H9 (cell line): ENCODE measurements around the gene NPTN. TPM values are rescaled to one million over a fixed set of nuclear protein-coding genes. Genes with fewer than 3 reads are reported as not detected.

Experiments used
- DNase-seq: peaks from one replicate; pipeline ENCODE4 v3.0.0-alpha.2; 2017
- H2AFZ ChIP-seq: one replicate; pipeline ENCODE4 v1.6.1; 2013; ENCODE audit warnings: mild to moderate bottlenecking, low read length, control low read depth, moderate library complexity
- H2AK5ac ChIP-seq: 2 replicates; pipeline ENCODE4 v1.6.1; 2013; ENCODE audit warnings: low read length, control low read depth, mixed read lengths; ENCODE audit not compliant: insufficient read length
- H2BK120ac ChIP-seq: one replicate; pipeline ENCODE4 v1.6.1; 2013; ENCODE audit warnings: low read depth, mild to moderate bottlenecking, low read length, control low read depth, inconsistent platforms; ENCODE audit not compliant: poor library complexity, severe bottlenecking
- H2BK12ac ChIP-seq: 2 replicates; pipeline ENCODE4 v1.6.1; 2013; ENCODE audit warnings: low read length, control low read depth, mixed read lengths, low read depth; ENCODE audit not compliant: insufficient read length
- H2BK15ac ChIP-seq: 2 replicates; pipeline ENCODE4 v1.6.1; 2013; ENCODE audit warnings: low read depth, low read length, control low read depth
- H2BK20ac ChIP-seq: one replicate; pipeline ENCODE4 v1.6.1; 2013; ENCODE audit warnings: low read depth, mild to moderate bottlenecking, low read length, control low read depth, inconsistent platforms; ENCODE audit not compliant: poor library complexity, severe bottlenecking
- H2BK5ac ChIP-seq: 2 replicates; pipeline ENCODE4 v1.6.1; 2013; ENCODE audit warnings: low read length, control low read depth, mixed read lengths; ENCODE audit not compliant: insufficient read length
- H3K14ac ChIP-seq: 2 replicates; pipeline ENCODE4 v1.6.1; 2013; ENCODE audit warnings: low read length, control low read depth; ENCODE audit not compliant: insufficient read depth
- H3K18ac ChIP-seq: 2 replicates; pipeline ENCODE4 v1.6.1; 2013; ENCODE audit warnings: low read depth, mild to moderate bottlenecking, mixed read lengths, low read length, control low read depth; ENCODE audit not compliant: insufficient read length
- H3K23ac ChIP-seq: 2 replicates; pipeline ENCODE4 v1.6.1; 2013; ENCODE audit warnings: low read length, control low read depth, mixed read lengths, low read depth; ENCODE audit not compliant: insufficient read length
- H3K23me2 ChIP-seq: 2 replicates; pipeline ENCODE4 v1.6.1; 2013; ENCODE audit warnings: low read depth, mild to moderate bottlenecking, mixed read lengths, low read length, control low read depth; ENCODE audit not compliant: insufficient read length, poor library complexity, severe bottlenecking
- H3K27ac ChIP-seq: 2 replicates; pipeline ENCODE4 v1.5.1; 2013; ENCODE audit warnings: low read length, control low read depth, mixed read lengths, low read depth; ENCODE audit not compliant: insufficient read length
- H3K27me3 ChIP-seq: 2 replicates; pipeline ENCODE4 v1.6.1; 2013; ENCODE audit warnings: low read length, control low read depth, inconsistent platforms; ENCODE audit not compliant: insufficient read depth
- H3K4ac ChIP-seq: 2 replicates; pipeline ENCODE4 v1.6.1; 2013; ENCODE audit warnings: low read depth, mild to moderate bottlenecking, control low read depth, inconsistent platforms, low read length, moderate library complexity
- H3K4me1 ChIP-seq: 2 replicates; pipeline ENCODE4 v1.6.1; 2013; ENCODE audit warnings: low read length, control low read depth, inconsistent platforms; ENCODE audit not compliant: insufficient read depth
- H3K4me2 ChIP-seq: 2 replicates; pipeline ENCODE4 v1.6.1; 2013; ENCODE audit warnings: low read length, control low read depth, mixed read lengths; ENCODE audit not compliant: insufficient read length, insufficient read depth
- H3K56ac ChIP-seq: 2 replicates; pipeline ENCODE4 v1.6.1; 2013; ENCODE audit warnings: low read depth, mild to moderate bottlenecking, mixed read lengths, low read length, control low read depth; ENCODE audit not compliant: insufficient read length
- H3K79me1 ChIP-seq: 2 replicates; pipeline ENCODE4 v1.6.1; 2013; ENCODE audit warnings: low read depth, mild to moderate bottlenecking, moderate library complexity, low read length, control low read depth, inconsistent platforms; ENCODE audit not compliant: insufficient read depth, poor library complexity, severe bottlenecking
- H3K79me2 ChIP-seq: 2 replicates; pipeline ENCODE4 v1.6.1; 2013; ENCODE audit warnings: low read length, control low read depth, inconsistent platforms; ENCODE audit not compliant: insufficient read depth
- H3K9ac ChIP-seq: 2 replicates; pipeline ENCODE4 v1.6.1; 2013; ENCODE audit warnings: low read length, control low read depth, mixed read lengths; ENCODE audit not compliant: insufficient read length; ENCODE audit errors: extremely low read depth
- H3K9me3 ChIP-seq: one replicate; pipeline ENCODE4 v1.6.1; 2013; ENCODE audit warnings: low read depth, low read length, inconsistent platforms; ENCODE audit not compliant: control insufficient read depth
- H3T11ph ChIP-seq: one replicate; pipeline ENCODE4 v1.6.1; 2013; ENCODE audit warnings: mild to moderate bottlenecking, low read length, control low read depth, inconsistent platforms
- H4K20me1 ChIP-seq: one replicate; pipeline ENCODE4 v1.6.1; 2013; ENCODE audit not compliant: control insufficient read depth, insufficient read length, insufficient read depth
- H4K5ac ChIP-seq: 2 replicates; pipeline ENCODE4 v1.6.1; 2013; ENCODE audit warnings: low read depth, mild to moderate bottlenecking, mixed read lengths, low read length, control low read depth; ENCODE audit not compliant: insufficient read length
- H4K8ac ChIP-seq: replicated peaks from 2 replicates; pipeline ENCODE4 v1.6.1; 2013; ENCODE audit warnings: low read length, control low read depth, mixed read lengths, low read depth; ENCODE audit not compliant: insufficient read length
- H4K91ac ChIP-seq: 2 replicates; pipeline ENCODE4 v1.6.1; 2013; ENCODE audit warnings: low read depth, mild to moderate bottlenecking, moderate library complexity, mixed read lengths, low read length, control low read depth; ENCODE audit not compliant: insufficient read length
- H3K27ac Mint-ChIP-seq, 3 experiments: 2 replicates in 2 of 3; 3 replicates in 1 of 3; pipeline ENCODE4 v1.8.0; 2020 to 2021; ENCODE audit warnings: mixed read lengths in 3 of 3, mild to moderate bottlenecking in 1 of 3, moderate library complexity in 1 of 3
- H3K27me3 Mint-ChIP-seq: 2 replicates; pipeline ENCODE4 v1.8.0; 2021; ENCODE audit warnings: low read depth, mild to moderate bottlenecking, moderate library complexity, mixed read lengths
- H3K36me3 Mint-ChIP-seq, 3 experiments: 2 replicates in 2 of 3; 3 replicates in 1 of 3; pipeline ENCODE4 v1.8.0; 2020 to 2021; ENCODE audit warnings: low read depth in 3 of 3, mixed read lengths in 3 of 3; ENCODE audit not compliant: insufficient read depth in 1 of 3
- H3K4me1 Mint-ChIP-seq, 2 experiments: 2 replicates each; pipeline ENCODE4 v1.8.0; 2020; ENCODE audit warnings: mixed read lengths in 2 of 2
- H3K4me3 Mint-ChIP-seq, 2 experiments: 2 replicates in 1 of 2; 3 replicates in 1 of 2; pipeline ENCODE4 v1.8.0; 2020 to 2021; ENCODE audit warnings: mild to moderate bottlenecking in 2 of 2, mixed read lengths in 2 of 2, moderate library complexity in 1 of 2
- H3K9me3 Mint-ChIP-seq, 2 experiments: 2 replicates in 1 of 2; 3 replicates in 1 of 2; pipeline ENCODE4 v1.8.0; 2020; ENCODE audit warnings: mild to moderate bottlenecking in 2 of 2, mixed read lengths in 2 of 2, moderate library complexity in 1 of 2
- WGBS: extraction: QIAGEN DNeasy Blood & Tissue Kit; methylation state at CpG from one replicate; pipeline ENCODE4 v1.1.7; 2013; ENCODE audit warnings: missing lambda C conversion rate, low lambda C conversion rate, mixed read lengths; ENCODE audit not compliant: insufficient read length; ENCODE audit errors: extremely low coverage; 5-methylcytosine and 5-hydroxymethylcytosine counted together
- total RNA-seq: library from RNA; stranded (reverse); gene quantifications from 2 replicates; pipeline ENCODE4 v1.2.1, GENCODE V29; 2021
- TF ChIP-seq, protein P1 (sequence below): fragments of 200-600 bp; sonication (generic); conservative IDR thresholded peaks from 3 replicates; pipeline ENCODE4 v1.8.0; 2021; ENCODE audit warnings: antibody characterized with exemption, mild to moderate bottlenecking

The NPTN gene
- total RNA-seq, 1 experiment from 2014 or later, result 89.1 TPM

DNA sequence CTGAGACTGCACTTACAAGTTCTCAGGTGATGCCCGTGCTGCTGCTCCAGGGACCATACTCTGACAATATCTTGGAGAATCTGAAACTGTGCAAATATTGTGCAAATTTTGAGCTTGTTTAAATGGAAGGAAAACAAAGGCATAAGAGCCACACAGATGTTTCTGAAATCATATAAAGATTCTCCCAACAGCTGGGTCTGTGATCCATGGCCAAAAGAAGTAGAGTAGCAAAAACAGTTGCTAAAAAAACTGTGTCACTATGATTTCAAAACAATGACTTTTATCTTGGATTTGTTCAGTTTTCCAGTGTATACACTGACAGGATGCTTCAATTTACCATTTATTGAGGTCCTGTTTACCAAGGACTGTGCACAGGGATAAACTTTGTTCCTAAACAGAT is 25.3 kb downstream of the NPTN start:
- no peak for DNase-seq
- H2BK15ac ChIP-seq, result no peak overlapping the region
- H2AFZ ChIP-seq, result no peak overlapping the region
- Mint-ChIP-seq H3K9me3 (no peaks in the 10 kb centered on the region; a peak in 1 of 5 replicates), H3K27me3 (no peaks in the 10 kb centered on the region), H3K4me3 (no peak overlapping the region), H3K4me1 (peaks cover 31 to 34% of the 10 kb centered on the region in 2 experiments), H3K27ac (no peak overlapping the region), H3K36me3 (peaks cover 0 to 4% (median 0%) of the 10 kb centered on the region in 3 experiments; a peak in 1 of 7 replicates)
- no peaks in the 10 kb centered on the region for H3K23me2 ChIP-seq
- H2BK120ac ChIP-seq, result no peak overlapping the region
- H3K27me3 ChIP-seq, result no peaks in the 10 kb centered on the region; the same call in 1 of the 2 replicates
- no peaks in the 10 kb centered on the region; the same call in 1 of the 2 replicates for H3K4me1 ChIP-seq
- peaks cover 19% of the 10 kb centered on the region for H3K79me1 ChIP-seq
- H3K4ac ChIP-seq, result no peak overlapping the region
- TF ChIP-seq, protein P1, sequence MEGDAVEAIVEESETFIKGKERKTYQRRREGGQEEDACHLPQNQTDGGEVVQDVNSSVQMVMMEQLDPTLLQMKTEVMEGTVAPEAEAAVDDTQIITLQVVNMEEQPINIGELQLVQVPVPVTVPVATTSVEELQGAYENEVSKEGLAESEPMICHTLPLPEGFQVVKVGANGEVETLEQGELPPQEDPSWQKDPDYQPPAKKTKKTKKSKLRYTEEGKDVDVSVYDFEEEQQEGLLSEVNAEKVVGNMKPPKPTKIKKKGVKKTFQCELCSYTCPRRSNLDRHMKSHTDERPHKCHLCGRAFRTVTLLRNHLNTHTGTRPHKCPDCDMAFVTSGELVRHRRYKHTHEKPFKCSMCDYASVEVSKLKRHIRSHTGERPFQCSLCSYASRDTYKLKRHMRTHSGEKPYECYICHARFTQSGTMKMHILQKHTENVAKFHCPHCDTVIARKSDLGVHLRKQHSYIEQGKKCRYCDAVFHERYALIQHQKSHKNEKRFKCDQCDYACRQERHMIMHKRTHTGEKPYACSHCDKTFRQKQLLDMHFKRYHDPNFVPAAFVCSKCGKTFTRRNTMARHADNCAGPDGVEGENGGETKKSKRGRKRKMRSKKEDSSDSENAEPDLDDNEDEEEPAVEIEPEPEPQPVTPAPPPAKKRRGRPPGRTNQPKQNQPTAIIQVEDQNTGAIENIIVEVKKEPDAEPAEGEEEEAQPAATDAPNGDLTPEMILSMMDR, result no peak
- no peak overlapping the region for H2AK5ac ChIP-seq
- peaks cover 18% of the 10 kb centered on the region; the same call in 1 of the 2 replicates for H3K79me2 ChIP-seq
- H3K4me2 ChIP-seq, result no peak overlapping the region
- no peaks in the 10 kb centered on the region for H4K20me1 ChIP-seq
- H4K91ac ChIP-seq, result no peak overlapping the region
- H3K14ac ChIP-seq, result no peak overlapping the region
- no peak overlapping the region for H3K27ac ChIP-seq
- no peaks in the 10 kb centered on the region for H3K9me3 ChIP-seq
- no peak overlapping the region for H4K8ac ChIP-seq
- no peak overlapping the region for H3T11ph ChIP-seq
- H3K56ac ChIP-seq, result no peak overlapping the region
- WGBS, result no CpG with 5 or more reads among the region's 1 CpG
- H4K5ac ChIP-seq, result no peak overlapping the region
- H2BK5ac ChIP-seq, result no peak overlapping the region
- H3K23ac ChIP-seq, result no peak overlapping the region
- H2BK20ac ChIP-seq, result no peak overlapping the region
- no peak overlapping the region for H3K18ac ChIP-seq
- no peak overlapping the region for H3K9ac ChIP-seq
- H2BK12ac ChIP-seq, result no peak overlapping the region
